ENCODE results near the gene SLC38A3.

DNA sequence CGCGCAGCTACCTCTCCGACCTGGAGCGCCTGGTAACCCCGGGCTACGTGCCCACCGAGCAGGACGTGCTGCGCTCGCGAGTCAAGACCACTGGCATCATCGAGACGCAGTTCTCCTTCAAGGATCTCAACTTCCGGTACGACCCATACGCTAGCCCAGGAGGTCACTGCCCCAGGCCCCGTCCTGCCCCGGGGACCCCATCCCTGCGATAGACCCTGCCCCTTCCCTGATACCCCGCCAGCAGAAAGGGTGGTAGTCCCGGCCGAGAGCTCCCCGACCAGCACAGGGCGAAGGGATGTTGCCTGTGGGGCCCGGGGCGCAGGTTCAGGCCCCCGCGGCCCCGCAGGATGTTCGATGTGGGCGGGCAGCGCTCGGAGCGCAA is 11.3 kb upstream of the SLC38A3 start:
- TF ChIP-seq, protein P1, sequence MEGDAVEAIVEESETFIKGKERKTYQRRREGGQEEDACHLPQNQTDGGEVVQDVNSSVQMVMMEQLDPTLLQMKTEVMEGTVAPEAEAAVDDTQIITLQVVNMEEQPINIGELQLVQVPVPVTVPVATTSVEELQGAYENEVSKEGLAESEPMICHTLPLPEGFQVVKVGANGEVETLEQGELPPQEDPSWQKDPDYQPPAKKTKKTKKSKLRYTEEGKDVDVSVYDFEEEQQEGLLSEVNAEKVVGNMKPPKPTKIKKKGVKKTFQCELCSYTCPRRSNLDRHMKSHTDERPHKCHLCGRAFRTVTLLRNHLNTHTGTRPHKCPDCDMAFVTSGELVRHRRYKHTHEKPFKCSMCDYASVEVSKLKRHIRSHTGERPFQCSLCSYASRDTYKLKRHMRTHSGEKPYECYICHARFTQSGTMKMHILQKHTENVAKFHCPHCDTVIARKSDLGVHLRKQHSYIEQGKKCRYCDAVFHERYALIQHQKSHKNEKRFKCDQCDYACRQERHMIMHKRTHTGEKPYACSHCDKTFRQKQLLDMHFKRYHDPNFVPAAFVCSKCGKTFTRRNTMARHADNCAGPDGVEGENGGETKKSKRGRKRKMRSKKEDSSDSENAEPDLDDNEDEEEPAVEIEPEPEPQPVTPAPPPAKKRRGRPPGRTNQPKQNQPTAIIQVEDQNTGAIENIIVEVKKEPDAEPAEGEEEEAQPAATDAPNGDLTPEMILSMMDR (IDR thresholded peaks at IDR 0.05 in 4 of 5, conservative IDR thresholded peaks at IDR 0.05 in 1 of 5), result no peak
- TF ChIP-seq POLR2A (IDR thresholded peaks at IDR 0.05), result no peak

Data from gastrocnemius medialis (tissue), 4 donors.